ENCODE results near the gene TOP2A.
A peak's percentile ranks its signal among the peaks of the same experiment; 100 is the strongest.

TOP2A gene

DNA sequence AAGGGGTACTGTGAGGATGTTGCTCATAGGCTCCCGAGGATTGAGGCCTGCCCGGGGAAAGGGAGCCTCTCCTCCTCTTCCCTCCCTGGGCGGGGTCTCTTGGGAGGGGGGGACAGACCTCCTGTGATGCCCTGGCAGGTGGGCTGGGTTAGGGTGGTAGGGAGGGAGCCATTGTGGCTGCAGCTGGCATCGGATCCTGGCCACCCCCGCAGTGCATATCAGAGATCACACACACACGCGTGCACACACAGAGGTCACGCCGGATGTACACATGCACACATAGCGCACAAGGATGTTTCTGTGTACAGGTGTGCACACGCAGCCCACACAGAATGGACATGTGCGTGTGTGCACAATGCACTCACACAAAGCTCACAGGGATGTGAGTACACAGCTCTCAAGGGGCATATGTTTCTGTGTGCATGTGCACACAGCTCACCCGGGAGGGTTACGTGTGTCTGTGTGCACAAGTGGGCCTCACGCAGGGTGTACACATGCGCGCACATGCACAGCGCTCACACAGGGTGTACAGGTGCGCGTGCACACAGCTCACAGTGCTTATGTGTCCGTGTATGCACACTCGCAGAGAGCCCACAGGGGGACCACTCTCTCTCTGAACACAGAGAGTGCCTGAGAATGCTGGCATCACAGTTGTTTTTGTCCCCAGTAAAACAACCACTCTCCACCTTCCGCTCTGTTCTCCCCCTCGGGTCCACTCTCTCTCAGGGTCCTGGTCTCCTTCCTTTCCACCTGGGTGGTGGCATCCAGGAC, 55.6 kb downstream of the TOP2A start:
- TF ChIP-seq, protein P1, sequence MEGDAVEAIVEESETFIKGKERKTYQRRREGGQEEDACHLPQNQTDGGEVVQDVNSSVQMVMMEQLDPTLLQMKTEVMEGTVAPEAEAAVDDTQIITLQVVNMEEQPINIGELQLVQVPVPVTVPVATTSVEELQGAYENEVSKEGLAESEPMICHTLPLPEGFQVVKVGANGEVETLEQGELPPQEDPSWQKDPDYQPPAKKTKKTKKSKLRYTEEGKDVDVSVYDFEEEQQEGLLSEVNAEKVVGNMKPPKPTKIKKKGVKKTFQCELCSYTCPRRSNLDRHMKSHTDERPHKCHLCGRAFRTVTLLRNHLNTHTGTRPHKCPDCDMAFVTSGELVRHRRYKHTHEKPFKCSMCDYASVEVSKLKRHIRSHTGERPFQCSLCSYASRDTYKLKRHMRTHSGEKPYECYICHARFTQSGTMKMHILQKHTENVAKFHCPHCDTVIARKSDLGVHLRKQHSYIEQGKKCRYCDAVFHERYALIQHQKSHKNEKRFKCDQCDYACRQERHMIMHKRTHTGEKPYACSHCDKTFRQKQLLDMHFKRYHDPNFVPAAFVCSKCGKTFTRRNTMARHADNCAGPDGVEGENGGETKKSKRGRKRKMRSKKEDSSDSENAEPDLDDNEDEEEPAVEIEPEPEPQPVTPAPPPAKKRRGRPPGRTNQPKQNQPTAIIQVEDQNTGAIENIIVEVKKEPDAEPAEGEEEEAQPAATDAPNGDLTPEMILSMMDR (IDR thresholded peaks at IDR 0.05; ENCODE audit: low read length, missing control alignments): no peak
- no peak for DNase-seq (ENCODE audit: low read depth)
- peak overlapping the region; percentile 53 for H3K4me3 ChIP-seq (replicated peaks; ENCODE audit: low read depth, low read length)

DNA sequence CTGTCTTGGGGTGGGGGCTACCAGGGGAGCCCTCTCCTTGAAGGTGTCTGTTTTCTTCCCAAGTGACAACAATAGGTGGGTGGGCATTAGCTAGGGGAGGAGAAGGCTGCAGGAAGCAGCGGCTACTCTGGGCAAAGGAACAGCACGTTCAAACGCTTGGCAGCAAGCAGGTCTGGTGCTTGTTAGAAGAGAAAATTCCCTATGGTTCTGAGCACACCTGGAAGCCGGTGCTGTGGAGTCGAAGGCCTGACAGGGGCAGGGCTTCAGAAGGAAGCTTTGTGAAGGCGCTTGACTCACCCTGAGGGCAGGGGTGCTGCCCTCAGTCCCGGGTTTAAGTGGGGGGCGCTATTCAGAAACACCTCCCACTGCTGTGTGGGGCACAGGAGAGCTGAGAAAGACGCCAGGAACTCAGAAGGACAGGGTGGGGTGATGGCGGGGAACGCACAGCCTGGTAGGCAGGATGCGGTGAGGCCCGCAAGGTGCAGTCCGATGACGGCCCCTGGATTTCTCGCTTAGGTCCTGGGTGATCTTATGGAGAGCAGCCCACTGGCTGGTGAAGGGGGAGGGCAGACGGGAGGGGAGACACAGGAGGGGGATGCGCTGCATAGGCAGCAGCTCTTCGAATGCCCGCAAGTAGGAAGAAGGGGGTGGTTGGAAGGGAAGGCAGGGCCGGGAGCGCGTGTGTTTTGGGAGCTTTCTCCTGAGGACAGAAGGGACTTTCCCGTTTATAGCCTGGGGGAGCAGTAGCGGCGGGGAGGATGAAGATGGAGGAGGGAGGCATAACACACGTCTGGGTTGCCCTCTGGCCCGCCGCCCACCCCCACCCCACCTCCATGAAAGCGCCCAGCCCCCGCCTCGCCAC, 56.4 kb downstream of the TOP2A start:
- H3K4me3 ChIP-seq (replicated peaks; ENCODE audit: low read depth, low read length): no peak overlapping the region
- TF ChIP-seq, protein P1 (IDR thresholded peaks at IDR 0.05; ENCODE audit: low read length, missing control alignments): no peak
- no peak for DNase-seq (ENCODE audit: low read depth)

DNA sequence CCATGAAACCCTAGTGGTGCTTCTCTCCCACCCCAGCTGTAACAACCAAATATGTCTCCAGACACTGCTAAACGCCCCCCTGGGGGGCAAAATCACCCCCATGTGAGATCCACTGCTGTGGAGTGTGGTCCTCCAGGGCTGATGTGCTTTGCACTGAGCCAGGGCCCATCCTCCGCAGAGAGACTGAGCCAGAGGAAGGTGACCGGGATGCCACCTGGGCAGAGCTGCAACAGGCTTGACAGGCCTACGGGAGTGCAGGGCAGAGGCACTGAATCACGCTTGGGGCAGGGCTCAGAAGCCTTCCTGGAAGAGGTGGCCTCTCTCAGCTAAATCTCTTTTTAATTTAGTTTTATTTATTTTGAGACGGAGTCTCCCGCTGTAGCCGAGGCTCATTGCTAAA, 57.6 kb downstream of the TOP2A start:
- TF ChIP-seq, protein P1 (IDR thresholded peaks at IDR 0.05; ENCODE audit: low read length, missing control alignments): no peak
- no peak overlapping the region for H3K4me3 ChIP-seq (replicated peaks; ENCODE audit: low read depth, low read length)
- DNase-seq (ENCODE audit: low read depth): no peak

DNA sequence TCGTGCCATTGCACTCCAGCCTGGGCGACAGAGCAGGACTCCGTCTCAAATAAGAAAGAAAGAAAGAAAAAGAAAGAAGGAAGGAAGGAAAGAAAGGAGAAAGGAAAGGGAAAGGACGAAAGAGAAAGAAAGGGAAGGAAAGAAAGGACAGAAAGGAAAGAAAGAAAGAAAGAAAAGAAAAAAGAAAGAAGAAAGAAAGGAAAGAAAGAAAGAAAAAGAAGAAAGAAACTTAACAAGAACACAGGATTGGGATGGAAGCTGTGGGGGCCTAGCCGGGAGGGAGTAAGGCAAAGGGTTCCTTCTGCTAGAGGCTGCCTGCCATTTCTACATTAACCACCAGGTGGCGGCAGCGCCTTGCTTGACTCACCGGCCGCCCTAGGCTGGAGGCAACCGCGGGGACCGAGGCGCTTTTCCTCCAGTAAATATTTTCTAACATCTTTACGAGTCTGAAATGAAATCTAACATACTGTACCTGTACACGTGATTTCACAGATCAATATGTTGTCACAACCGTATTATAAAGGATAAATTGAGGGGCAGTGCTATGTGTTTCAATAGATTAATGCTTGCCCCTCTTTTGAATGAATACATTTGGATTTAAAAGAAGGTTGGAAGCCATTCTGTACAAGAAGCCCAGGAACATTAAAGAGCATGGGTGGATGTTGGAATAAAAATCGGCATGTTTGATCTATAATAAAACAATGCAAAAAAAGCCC, 59.2 kb downstream of the TOP2A start:
- no peak overlapping the region for H3K4me3 ChIP-seq (replicated peaks; ENCODE audit: low read depth, low read length)
- TF ChIP-seq, protein P1 (IDR thresholded peaks at IDR 0.05; ENCODE audit: low read length, missing control alignments): peak; percentile 90
- peak; percentile 90 for DNase-seq (ENCODE audit: low read depth)

DNA sequence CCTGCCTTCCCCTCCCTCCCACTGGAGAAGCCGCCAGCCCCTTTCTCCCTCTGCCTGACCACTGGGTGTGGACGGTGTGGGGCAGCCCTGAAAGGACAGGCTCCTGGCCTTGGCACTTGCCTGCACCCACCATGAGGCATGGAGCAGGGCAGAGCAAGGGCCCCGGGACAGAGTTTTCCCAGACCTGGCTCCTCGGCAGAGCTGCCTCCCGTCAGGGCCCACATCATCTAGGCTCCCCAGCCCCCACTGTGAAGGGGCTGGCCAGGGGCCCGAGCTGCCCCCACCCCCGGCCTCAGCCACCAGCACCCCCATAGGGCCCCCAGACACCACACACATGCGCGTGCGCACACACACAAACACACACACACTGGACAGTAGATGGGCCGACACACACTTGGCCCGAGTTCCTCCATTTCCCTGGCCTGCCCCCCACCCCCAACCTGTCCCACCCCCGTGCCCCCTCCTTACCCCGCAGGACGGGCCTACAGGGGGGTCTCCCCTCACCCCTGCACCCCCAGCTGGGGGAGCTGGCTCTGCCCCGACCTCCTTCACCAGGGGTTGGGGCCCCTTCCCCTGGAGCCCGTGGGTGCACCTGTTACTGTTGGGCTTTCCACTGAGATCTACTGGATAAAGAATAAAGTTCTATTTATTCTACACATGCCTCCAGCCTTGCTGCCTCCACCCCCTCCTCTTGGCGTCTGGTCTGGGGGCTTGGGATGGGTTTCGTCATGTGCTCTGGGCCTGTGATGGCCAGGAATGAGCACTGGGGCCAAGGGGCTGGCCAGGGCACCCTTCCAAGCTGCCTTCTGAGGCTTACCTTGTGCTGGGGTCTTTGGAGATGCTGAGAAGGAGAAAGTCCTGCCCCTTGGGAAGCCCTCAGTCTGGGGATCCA, 60.5 kb downstream of the TOP2A start:
- TF ChIP-seq, protein P1 (IDR thresholded peaks at IDR 0.05; ENCODE audit: low read length, missing control alignments): no peak
- DNase-seq (ENCODE audit: low read depth): no peak
- no peak overlapping the region for H3K4me3 ChIP-seq (replicated peaks; ENCODE audit: low read depth, low read length)
